GM12891 (cell line): ENCODE data around the gene MAGEA9B.
A peak's percentile ranks its signal among the peaks of the same experiment; 100 is the strongest.
"Not testable (repeated sequence)": the region's sequence is repeated elsewhere in the genome, so short reads cannot be mapped to it uniquely, and the experiment has no call there.

Source experiments
- DNase-seq: peaks from one replicate; pipeline ENCODE4 v3.0.0; 2011; ENCODE audit warnings: low spot score; ENCODE audit not compliant: insufficient read length
- FAIRE-seq: peaks from 2 replicates; lab custom pipeline; 2011; peaks lifted over from hg19 to GRCh38; lab: Jason Lieb, UNC
- PAX5 ChIP-seq: IDR thresholded peaks from 2 replicates; pipeline ENCODE4 v1.6.1; 2011; ENCODE audit warnings: low read length, moderate library complexity, mild to moderate bottlenecking; ENCODE audit not compliant: insufficient read depth, severe bottlenecking
- POLR2A ChIP-seq: IDR thresholded peaks from 2 replicates; pipeline ENCODE4 v1.6.1; 2011; ENCODE audit warnings: low read depth, low read length, control low read depth
- POLR2AphosphoS5 ChIP-seq: IDR thresholded peaks from 2 replicates; pipeline ENCODE4 v1.6.1; 2011; ENCODE audit warnings: low read depth, low read length, control low read depth
- POU2F2 ChIP-seq: IDR thresholded peaks from 2 replicates; pipeline ENCODE4 v1.6.1; 2011; ENCODE audit warnings: low read depth, mild to moderate bottlenecking, control low read depth, low read length, moderate library complexity
- SPI1 ChIP-seq: IDR thresholded peaks from 2 replicates; pipeline ENCODE4 v1.6.1; 2011; ENCODE audit warnings: low read depth, low read length, control low read depth
- TAF1 ChIP-seq: IDR thresholded peaks from 2 replicates; pipeline ENCODE4 v1.6.1; 2011; ENCODE audit warnings: low read depth, low read length, control low read depth

MAGEA9B gene

GRCh38 chrX:149570668-149571067 lies 16.6 kb downstream of the MAGEA9B start:
- no peak for DNase-seq
- FAIRE-seq: peak; percentile 81
- TF ChIP-seq SPI1: no peak
- TF ChIP-seq TAF1: no peak
- no peak for TF ChIP-seq PAX5
- TF ChIP-seq POLR2A: no peak
- no peak for TF ChIP-seq POLR2AphosphoS5
- no peak for TF ChIP-seq POU2F2

GRCh38 chrX:149569770-149570169 lies 17.5 kb downstream of the MAGEA9B start:
- no peak for TF ChIP-seq PAX5
- no peak for TF ChIP-seq POU2F2
- TF ChIP-seq SPI1: no peak
- no peak for TF ChIP-seq TAF1
- no peak for TF ChIP-seq POLR2AphosphoS5
- no peak for TF ChIP-seq POLR2A
- DNase-seq (no peak), FAIRE-seq (no peak)

- DNase-seq (no peak), FAIRE-seq (no peak)
- TF ChIP-seq POU2F2: no peak
- TF ChIP-seq POLR2A: no peak
- no peak for TF ChIP-seq POLR2AphosphoS5
- no peak for TF ChIP-seq SPI1
- TF ChIP-seq PAX5: no peak
- no peak for TF ChIP-seq TAF1
Observed at GRCh38 chrX:149568701-149569296, 18.5 kb downstream of the MAGEA9B start.

- DNase-seq: no peak
- FAIRE-seq: peak; percentile 26
- TF ChIP-seq PAX5 (no peak), SPI1 (no peak), POLR2AphosphoS5 (no peak), POU2F2 (no peak), POLR2A (no peak), TAF1 (no peak)
Observed at GRCh38 chrX:149567621-149568417, 19.4 kb downstream of the MAGEA9B start.

GRCh38 chrX:149563359-149563758 lies 23.9 kb downstream of the MAGEA9B start:
- FAIRE-seq (no peak), DNase-seq (no peak)
- TF ChIP-seq POLR2AphosphoS5 (no peak), POLR2A (no peak), PAX5 (no peak), TAF1 (no peak), SPI1 (no peak), POU2F2 (no peak)

GRCh38 chrX:149555251-149555650 lies 32.0 kb downstream of the MAGEA9B start:
- not testable (repeated sequence) for DNase-seq, FAIRE-seq

- not testable (repeated sequence) for DNase-seq
- FAIRE-seq: peak; percentile 35
Observed at GRCh38 chrX:149551939-149552248, 35.4 kb downstream of the MAGEA9B start.

- FAIRE-seq: peak; percentile 84
- DNase-seq: not testable (repeated sequence)
Observed at GRCh38 chrX:149551245-149551938, 35.9 kb downstream of the MAGEA9B start.

- FAIRE-seq: peak; percentile 92
- DNase-seq: not testable (repeated sequence)
Observed at GRCh38 chrX:149550454-149550853, 36.8 kb downstream of the MAGEA9B start.

- peak; percentile 79 for FAIRE-seq
- not testable (repeated sequence) for DNase-seq
Observed at GRCh38 chrX:149549701-149550100, 37.6 kb downstream of the MAGEA9B start, which contains the start of gene HSFX3. Gene HSFX3, minus strand, starts transcription at chrX:149549924. Its CDS starts 72 bp downstream, at chrX:149549852.

GRCh38 chrX:149547782-149548181 lies 39.5 kb downstream of the MAGEA9B start:
- not testable (repeated sequence) for FAIRE-seq, DNase-seq

- DNase-seq: not testable (repeated sequence)
- peak; percentile 91 for FAIRE-seq
Observed at GRCh38 chrX:149546962-149547361, 40.3 kb downstream of the MAGEA9B start.
